Epithelial cell of proximal tubule (primary cell): ENCODE results near the gene SERPINH1. TPM values are rescaled to one million over a fixed set of nuclear protein-coding genes. Genes with fewer than 3 reads are reported as not detected.

Experiments used
- DNase-seq: peaks from one replicate; pipeline ENCODE4 v3.0.0-alpha.2; 2011; ENCODE audit warnings: low read depth
- H3K4me3 ChIP-seq: 2 replicates; pipeline ENCODE4 v1.5.1; 2011; ENCODE audit warnings: low read depth, mild to moderate bottlenecking, low read length
- total RNA-seq: library from RNA; depleted of rRNA; stranded (reverse); fragments of >200 nt; gene quantifications from 2 replicates; pipeline ENCODE4 v1.2.3, GENCODE V29; 2015
- TF ChIP-seq, protein P1 (sequence below): conservative IDR thresholded peaks from 2 replicates; pipeline ENCODE4 v1.5.1; 2012; ENCODE audit warnings: low read depth, mild to moderate bottlenecking, low read length

The SERPINH1 gene
- total RNA-seq, 1 donor from 2014 or later: 231 TPM

DNA sequence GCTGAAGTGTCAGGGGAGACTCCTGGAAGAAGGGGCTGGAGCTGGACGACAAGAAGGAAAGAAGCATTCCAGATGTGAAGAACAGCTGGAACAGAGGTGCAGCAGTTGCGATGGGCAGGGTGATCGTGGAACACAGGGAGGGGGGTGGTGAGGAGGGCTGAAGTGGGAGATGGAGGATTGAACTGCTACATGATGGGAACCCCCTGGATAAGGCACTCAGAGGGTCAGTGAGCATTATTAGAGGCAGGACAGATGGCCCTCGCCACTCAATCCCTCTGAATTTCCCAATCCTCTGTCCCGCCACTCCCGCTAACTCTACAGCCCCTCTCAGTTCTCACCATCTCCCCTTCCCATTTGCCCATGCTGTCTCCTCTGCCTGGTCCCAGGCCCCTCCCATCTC lies 14.0 kb downstream of the SERPINH1 start:
- TF ChIP-seq, protein P1, sequence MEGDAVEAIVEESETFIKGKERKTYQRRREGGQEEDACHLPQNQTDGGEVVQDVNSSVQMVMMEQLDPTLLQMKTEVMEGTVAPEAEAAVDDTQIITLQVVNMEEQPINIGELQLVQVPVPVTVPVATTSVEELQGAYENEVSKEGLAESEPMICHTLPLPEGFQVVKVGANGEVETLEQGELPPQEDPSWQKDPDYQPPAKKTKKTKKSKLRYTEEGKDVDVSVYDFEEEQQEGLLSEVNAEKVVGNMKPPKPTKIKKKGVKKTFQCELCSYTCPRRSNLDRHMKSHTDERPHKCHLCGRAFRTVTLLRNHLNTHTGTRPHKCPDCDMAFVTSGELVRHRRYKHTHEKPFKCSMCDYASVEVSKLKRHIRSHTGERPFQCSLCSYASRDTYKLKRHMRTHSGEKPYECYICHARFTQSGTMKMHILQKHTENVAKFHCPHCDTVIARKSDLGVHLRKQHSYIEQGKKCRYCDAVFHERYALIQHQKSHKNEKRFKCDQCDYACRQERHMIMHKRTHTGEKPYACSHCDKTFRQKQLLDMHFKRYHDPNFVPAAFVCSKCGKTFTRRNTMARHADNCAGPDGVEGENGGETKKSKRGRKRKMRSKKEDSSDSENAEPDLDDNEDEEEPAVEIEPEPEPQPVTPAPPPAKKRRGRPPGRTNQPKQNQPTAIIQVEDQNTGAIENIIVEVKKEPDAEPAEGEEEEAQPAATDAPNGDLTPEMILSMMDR: no peak
- no peak for DNase-seq
- H3K4me3 ChIP-seq: no peak overlapping the region

GRCh38 chr11:75576499-75576918 lies 14.5 kb downstream of the SERPINH1 start:
- no peak overlapping the region for H3K4me3 ChIP-seq
- no peak for DNase-seq
- TF ChIP-seq, protein P1: no peak

- no peak for DNase-seq
- no peak overlapping the region for H3K4me3 ChIP-seq
- TF ChIP-seq, protein P1: peak; percentile 60
Measured at GRCh38 chr11:75577207-75577606, 15.2 kb downstream of the SERPINH1 start.

- TF ChIP-seq, protein P1: no peak
- DNase-seq: no peak
- H3K4me3 ChIP-seq: no peak overlapping the region
Measured at GRCh38 chr11:75578977-75579376, 16.9 kb downstream of the SERPINH1 start.

DNA sequence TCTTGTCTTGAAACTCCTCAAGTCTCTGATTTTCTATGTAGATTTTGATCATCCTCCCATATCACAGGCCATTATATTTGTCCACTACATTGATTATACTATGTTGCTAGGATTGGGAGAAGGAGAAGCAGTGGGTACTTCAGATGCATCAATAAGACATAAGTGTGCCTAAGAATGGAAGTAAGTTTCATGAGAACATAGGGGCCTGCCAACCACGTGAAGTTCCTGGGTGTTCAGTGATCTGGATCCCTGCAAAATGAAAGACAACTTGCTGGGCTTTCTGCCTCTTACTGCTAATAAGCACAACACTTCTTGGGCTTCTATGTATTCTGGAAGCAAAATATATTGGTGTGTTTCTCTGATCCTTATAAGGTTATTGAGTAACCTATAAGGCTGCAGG lies 17.8 kb downstream of the SERPINH1 start:
- H3K4me3 ChIP-seq: no peak overlapping the region
- TF ChIP-seq, protein P1: no peak
- no peak for DNase-seq

DNA sequence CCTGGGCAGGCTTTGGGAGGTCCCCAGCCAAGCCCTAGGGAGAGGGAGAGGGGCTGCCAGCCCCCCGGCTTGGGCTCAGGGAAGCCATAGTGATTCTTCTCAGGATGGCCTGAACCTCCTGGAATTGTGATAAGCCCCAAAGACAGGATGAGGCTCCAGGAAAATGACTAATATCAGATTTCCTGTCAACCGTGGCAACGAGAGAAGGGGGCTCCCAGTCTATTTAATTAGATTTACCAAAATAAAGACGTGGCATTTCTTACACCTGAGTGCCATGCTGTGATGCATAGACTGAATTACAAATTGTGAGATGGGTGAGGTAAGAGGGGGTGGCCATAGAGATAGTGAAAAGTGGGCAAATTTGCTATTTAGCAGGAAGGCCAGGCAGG lies 20.4 kb downstream of the SERPINH1 start:
- TF ChIP-seq, protein P1: no peak
- no peak for DNase-seq
- H3K4me3 ChIP-seq: peak overlapping the region; percentile 66

DNA sequence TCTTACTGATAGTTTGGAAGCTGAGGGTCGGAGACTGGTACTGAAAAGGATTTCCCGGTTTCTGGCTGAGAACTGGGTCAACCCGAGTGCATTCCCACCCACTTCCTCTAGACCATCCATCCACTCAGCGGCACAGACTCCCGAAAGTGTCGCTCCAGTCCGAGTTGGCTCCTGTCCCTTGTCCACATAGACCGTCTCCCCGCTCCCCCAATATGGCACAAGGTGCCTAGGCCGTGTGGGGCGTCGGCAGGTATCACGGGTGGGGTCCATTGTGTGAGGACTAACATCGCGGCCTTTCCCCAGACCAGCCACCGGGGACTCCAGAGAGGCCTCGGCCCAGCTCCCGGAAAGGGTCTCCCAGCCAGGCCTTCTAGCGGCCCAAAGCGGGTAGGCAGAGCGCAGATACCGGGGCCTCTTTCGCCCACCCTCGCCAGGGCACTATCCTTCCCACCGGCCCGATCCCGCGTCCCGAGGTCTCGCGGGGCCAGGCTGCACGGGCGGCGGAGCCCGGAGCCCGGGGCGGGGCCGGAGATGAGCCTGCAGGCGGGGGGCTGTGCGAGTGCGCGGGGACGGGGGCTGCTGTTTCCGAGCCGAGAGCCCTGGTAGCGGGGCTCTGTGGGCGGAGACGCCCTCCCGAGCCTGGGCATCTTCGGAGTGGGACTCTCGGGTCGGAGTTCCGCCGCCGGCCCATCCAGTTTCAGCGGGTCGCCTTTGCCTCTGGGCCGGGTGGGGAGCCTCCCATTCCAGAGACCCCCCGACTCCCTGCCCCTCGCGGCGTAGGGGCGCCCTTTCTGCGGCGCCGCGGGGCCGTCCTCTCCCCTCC lies 21.1 kb downstream of the SERPINH1 start:
- TF ChIP-seq, protein P1: peak; percentile 34
- no peak for DNase-seq
- peak overlapping the region; percentile 66 for H3K4me3 ChIP-seq
